GM12873 (cell line): ENCODE data around the gene SOX8.

ENCODE experiments used
- CTCF ChIP-seq: IDR thresholded peaks from 2 replicates; pipeline ENCODE4 v1.5.1; 2012; ENCODE audit warnings: low read depth, mild to moderate bottlenecking, moderate library complexity, low read length, control low read depth; ENCODE audit not compliant: insufficient read depth; ENCODE audit errors: missing control alignments

The SOX8 gene

GRCh38 chr16:1014221-1014620 lies 32.7 kb downstream of the SOX8 start:
- TF ChIP-seq CTCF = no peak

GRCh38 chr16:1014771-1015495 lies 33.4 kb downstream of the SOX8 start:
- TF ChIP-seq CTCF = no peak

DNA sequence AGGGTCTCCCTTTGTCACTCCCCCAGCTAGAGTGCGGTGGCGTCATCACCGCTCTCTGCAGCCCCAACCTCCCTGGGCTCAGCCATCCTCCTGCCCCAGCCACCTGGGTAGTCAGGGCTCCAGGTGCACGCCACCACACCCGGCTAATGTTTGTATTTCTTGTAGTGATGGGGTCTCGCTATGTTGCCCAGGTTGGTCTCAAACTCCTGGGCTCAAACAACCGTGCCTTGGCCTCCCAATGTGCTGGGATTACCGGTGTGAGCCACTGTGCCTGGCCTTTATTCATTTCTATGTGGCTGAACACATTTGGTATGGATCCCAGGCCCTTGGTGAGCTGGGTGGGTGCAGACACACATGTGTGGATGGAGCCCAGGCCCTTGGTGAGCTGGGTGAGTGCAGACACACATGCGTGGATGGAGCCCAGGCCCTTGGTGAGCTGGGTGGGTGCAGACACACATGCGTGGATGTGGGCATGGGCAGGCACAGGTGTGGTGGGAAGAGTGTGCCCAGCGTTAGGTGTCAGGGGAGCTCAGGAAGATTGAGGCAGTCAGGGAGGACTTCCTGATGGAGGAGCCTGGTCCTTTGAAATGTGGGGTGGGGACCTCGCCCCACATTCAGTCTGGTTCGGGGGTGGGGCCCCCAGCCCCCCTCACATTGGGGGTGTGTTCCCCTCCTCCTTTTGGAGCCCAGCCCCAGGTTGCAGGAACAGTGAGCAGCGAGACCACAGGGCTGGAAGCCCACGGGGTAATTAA lies 37.1 kb downstream of the SOX8 start:
- TF ChIP-seq CTCF = no peak

DNA sequence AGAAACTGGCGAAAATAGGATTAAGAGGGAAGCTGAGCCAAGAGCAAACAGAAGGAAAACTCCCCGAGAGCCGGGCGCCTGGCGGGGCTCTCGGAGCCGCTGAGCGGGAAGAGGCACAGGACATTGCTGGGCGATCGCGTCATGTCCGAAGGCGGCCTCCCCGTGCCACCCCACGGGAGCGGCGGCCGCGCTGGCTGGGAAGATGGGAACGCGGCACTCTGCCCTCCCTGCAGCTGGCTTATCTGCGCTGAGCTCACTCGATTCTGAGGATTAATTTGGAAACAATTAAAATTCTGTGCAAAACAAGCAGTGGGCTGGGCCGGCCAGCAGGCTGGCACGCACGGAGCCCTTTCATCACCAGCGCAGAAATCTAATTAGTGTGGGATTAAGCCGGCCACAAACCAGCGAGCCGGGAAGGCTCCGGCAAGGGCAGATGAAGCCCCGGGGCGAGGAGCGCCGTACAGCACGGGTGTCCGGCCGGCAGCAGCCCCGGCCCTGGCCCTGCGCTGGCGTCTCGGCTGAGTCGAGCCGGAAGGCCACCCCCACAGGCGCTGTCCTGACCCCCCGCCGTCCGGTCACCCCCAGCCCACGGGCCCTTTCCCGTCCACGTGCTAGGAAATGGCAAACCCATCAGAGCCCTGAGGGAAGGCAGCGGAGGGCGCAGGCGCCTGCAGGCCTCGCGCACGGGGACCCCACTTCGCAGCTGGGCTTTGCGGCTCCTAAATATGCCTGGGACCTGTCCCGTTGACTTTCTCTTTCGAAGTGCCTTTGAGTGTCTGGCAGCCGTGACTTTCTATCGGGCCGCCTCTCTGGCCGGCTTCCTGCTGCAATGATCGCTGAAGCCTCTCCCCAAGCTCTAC lies 37.9 kb downstream of the SOX8 start:
- no peak for TF ChIP-seq CTCF

DNA sequence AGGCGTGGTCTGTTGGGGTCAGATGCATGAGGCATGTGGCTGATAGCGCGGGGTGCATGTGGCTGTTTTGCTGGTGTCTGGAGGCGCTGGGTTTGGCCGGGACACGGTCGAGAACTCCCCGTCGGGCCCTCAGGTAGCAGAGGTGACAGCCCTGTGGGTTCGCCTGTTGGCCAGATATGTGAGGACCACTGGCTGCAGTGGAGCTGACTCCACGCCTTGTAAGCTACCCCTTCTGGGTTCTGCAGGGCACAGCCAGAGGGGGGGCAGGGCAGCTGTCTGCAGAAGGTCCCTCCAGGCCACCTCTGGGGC lies 38.5 kb downstream of the SOX8 start:
- TF ChIP-seq CTCF = no peak

- TF ChIP-seq CTCF = no peak
Measured at GRCh38 chr16:1020591-1020990, 39.0 kb downstream of the SOX8 start.
